NB4 (cell line): ENCODE data around the gene NUP214.

ENCODE experiments used
- DNase-seq: peaks from one replicate; pipeline ENCODE4 v3.0.0; 2010; ENCODE audit warnings: low read depth
- H3K4me3 ChIP-seq: one replicate; pipeline ENCODE4 v1.5.1; 2011; ENCODE audit warnings: mild to moderate bottlenecking, low read depth, low read length, moderate library complexity
- CTCF ChIP-seq: IDR thresholded peaks from one replicate; pipeline ENCODE4 v1.5.1; 2012; ENCODE audit warnings: low read depth, low read length
- MAX ChIP-seq: IDR thresholded peaks from 2 replicates; pipeline ENCODE4 v1.6.1; 2011; ENCODE audit warnings: low read depth, low read length
- MYC ChIP-seq: IDR thresholded peaks from 2 replicates; pipeline ENCODE4 v1.6.1; 2011; ENCODE audit warnings: low read depth, low read length
- POLR2A ChIP-seq: IDR thresholded peaks from 2 replicates; pipeline ENCODE4 v1.6.1; 2011; ENCODE audit warnings: mild to moderate bottlenecking; ENCODE audit not compliant: insufficient read length; ENCODE audit errors: extremely low read depth

Gene NUP214

GRCh38 chr9:131226226-131226625 lies 100.8 kb downstream of the NUP214 start:
- no peak for DNase-seq
- TF ChIP-seq POLR2A: no peak
- no peak for TF ChIP-seq MAX
- no peak for TF ChIP-seq MYC
- TF ChIP-seq CTCF: no peak
- H3K4me3 ChIP-seq: no peak overlapping the region

- TF ChIP-seq POLR2A (no peak), MYC (no peak), CTCF (no peak), MAX (no peak)
- H3K4me3 ChIP-seq: no peak overlapping the region
- no peak for DNase-seq
Observed at GRCh38 chr9:131227112-131227958, 101.9 kb downstream of the NUP214 start.

GRCh38 chr9:131227959-131228460 lies 102.6 kb downstream of the NUP214 start:
- TF ChIP-seq CTCF (no peak), MYC (no peak), POLR2A (no peak), MAX (no peak)
- peak overlapping the region; percentile 36 for H3K4me3 ChIP-seq
- DNase-seq: peak; percentile 78

DNA sequence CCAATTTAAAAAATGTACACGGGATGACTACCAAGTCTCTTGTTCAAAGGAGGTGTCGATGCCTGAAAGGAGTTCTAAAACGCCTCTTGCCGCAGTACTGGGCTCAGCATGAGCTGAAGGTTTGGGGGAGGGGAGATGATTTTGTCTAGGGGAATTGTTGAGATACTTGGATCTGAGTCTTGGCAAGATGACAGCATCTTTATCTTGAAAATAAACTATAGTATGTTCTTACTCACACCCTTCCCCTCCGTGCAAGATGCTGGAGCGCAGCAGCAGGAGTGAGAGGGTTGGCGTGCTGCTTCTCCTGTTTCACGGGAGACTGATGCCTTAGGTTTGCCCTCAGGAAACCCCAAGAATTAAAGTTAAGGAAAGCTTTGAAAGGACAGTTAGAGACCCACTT lies 103.6 kb downstream of the NUP214 start:
- no peak overlapping the region for H3K4me3 ChIP-seq
- DNase-seq: no peak
- TF ChIP-seq POLR2A (no peak), MAX (no peak), MYC (no peak), CTCF (no peak)

DNA sequence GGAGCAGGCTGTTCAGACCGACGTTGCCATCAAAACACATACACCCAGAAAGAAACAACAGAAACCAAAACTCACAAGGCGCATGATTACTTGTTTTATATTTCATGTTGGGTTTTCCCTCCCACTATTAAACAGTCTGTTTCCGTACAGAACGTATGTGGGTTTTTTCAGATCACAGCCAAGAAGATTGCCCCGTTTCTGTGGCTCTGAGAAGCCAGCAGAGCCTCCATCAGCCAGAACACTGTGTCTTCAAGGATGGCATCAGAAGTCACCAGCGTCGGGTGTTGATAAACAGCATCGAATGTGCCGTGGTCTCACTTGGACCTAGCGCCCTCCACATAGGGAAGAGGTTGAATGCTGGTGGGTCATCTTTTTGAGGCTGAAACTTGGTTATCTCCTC lies 108.2 kb downstream of the NUP214 start:
- no peak for DNase-seq
- no peak overlapping the region for H3K4me3 ChIP-seq
- TF ChIP-seq CTCF: no peak
- no peak for TF ChIP-seq MAX
- TF ChIP-seq POLR2A: no peak
- no peak for TF ChIP-seq MYC
